Activated CD8-positive, alpha-beta T cell treated with anti-CD3 and anti-CD28 coated beads for 36 hours (primary cell): Measurements from ENCODE around the gene ZCCHC17. TPM values are rescaled to one million over a fixed set of nuclear protein-coding genes. Genes with fewer than 3 reads are reported as not detected.

Experiments used
- ATAC-seq: fragments of 200-7000 bp; cut with Tn5 transposase; one replicate; pipeline ENCODE4 v1.10.0; 2021; ENCODE audit warnings: mild to moderate bottlenecking, moderate library complexity
- CTCF ChIA-PET: fragments of 350-600 bp; sonication (Branson Sonifier 250); formaldehyde crosslinking; loops from one replicate; lab custom pipeline; 2021; ENCODE audit warnings: antibody characterized with exemption; lab: Charles Lee
- POLR2A ChIA-PET: fragments of 350-600 bp; sonication (Branson Sonifier 250); formaldehyde crosslinking; loops from one replicate; lab custom pipeline; 2021; ENCODE audit warnings: antibody characterized with exemption; lab: Charles Lee
- DNase-seq: peaks from one replicate; pipeline ENCODE4 v3.0.0-alpha.2; 2020
- H3K27ac Mint-ChIP-seq: one replicate; pipeline ENCODE4 v1.8.0; 2021; ENCODE audit warnings: mild to moderate bottlenecking, mixed read lengths
- H3K27me3 Mint-ChIP-seq: one replicate; pipeline ENCODE4 v1.8.0; 2021; ENCODE audit warnings: mixed read lengths
- H3K36me3 Mint-ChIP-seq: one replicate; pipeline ENCODE4 v1.8.0; 2021; ENCODE audit warnings: low read depth, mixed read lengths
- H3K4me1 Mint-ChIP-seq: one replicate; pipeline ENCODE4 v1.8.0; 2021; ENCODE audit warnings: low read depth, mixed read lengths
- H3K4me3 Mint-ChIP-seq: one replicate; pipeline ENCODE4 v1.8.0; 2021; ENCODE audit warnings: mild to moderate bottlenecking, moderate library complexity, mixed read lengths
- H3K9me3 Mint-ChIP-seq: one replicate; pipeline ENCODE4 v1.8.0; 2021; ENCODE audit warnings: mixed read lengths
- intact Hi-C: fragments of 100-400 bp; cut with micrococcal nuclease; formaldehyde crosslinking; loops from one replicate; pipeline ENCODE4 v1.10.0; 2022
- total RNA-seq, 2 experiments: library from RNA; stranded (reverse); gene quantifications; one replicate each; pipeline ENCODE4 v1.2.3, GENCODE V29; 2021
- TF ChIP-seq, protein P1 (sequence below): fragments of 200-600 bp; IDR thresholded peaks from one replicate; pipeline ENCODE4 v1.8.0; 2022; ENCODE audit warnings: antibody characterized with exemption, mild to moderate bottlenecking

The ZCCHC17 gene
- total RNA-seq, 2 experiments from 2014 or later: 27.2 to 28.7 TPM

GRCh38 chr1:31362032-31362431 is 65.2 kb downstream of the ZCCHC17 start:
- peaks cover 26% of the 10 kb centered on the region for H3K36me3 Mint-ChIP-seq

GRCh38 chr1:31364561-31365250 is 67.9 kb downstream of the ZCCHC17 start:
- intact Hi-C loops: no loop called here
- H3K9me3 Mint-ChIP-seq: no peaks in the 10 kb centered on the region
- no peak overlapping the region for H3K4me3 Mint-ChIP-seq
- TF ChIP-seq, protein P1, sequence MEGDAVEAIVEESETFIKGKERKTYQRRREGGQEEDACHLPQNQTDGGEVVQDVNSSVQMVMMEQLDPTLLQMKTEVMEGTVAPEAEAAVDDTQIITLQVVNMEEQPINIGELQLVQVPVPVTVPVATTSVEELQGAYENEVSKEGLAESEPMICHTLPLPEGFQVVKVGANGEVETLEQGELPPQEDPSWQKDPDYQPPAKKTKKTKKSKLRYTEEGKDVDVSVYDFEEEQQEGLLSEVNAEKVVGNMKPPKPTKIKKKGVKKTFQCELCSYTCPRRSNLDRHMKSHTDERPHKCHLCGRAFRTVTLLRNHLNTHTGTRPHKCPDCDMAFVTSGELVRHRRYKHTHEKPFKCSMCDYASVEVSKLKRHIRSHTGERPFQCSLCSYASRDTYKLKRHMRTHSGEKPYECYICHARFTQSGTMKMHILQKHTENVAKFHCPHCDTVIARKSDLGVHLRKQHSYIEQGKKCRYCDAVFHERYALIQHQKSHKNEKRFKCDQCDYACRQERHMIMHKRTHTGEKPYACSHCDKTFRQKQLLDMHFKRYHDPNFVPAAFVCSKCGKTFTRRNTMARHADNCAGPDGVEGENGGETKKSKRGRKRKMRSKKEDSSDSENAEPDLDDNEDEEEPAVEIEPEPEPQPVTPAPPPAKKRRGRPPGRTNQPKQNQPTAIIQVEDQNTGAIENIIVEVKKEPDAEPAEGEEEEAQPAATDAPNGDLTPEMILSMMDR: no peak
- ATAC-seq (no peak), DNase-seq (no peak)
- H3K27me3 Mint-ChIP-seq: no peaks in the 10 kb centered on the region
- no peak overlapping the region for H3K27ac Mint-ChIP-seq
- ChIA-PET POLR2A (no interaction called here), CTCF (no interaction called here)
- no peaks in the 10 kb centered on the region for H3K4me1 Mint-ChIP-seq
- peaks cover 18% of the 10 kb centered on the region for H3K36me3 Mint-ChIP-seq

More at GRCh38 chr1:31362032-31362431, 65.2 kb downstream of the ZCCHC17 start:
- Mint-ChIP-seq H3K27ac (no peak overlapping the region), H3K27me3 (no peaks in the 10 kb centered on the region), H3K9me3 (no peaks in the 10 kb centered on the region), H3K4me3 (no peak overlapping the region), H3K4me1 (no peaks in the 10 kb centered on the region)
- CTCF ChIA-PET: no interaction called here
- intact Hi-C loops: no loop called here
- POLR2A ChIA-PET: interaction anchor here (0.7 kb wide), 1 partner anchor 21 kb away, joined by 3 read pairs; no protein-coding TSS in a partner anchor
- DNase-seq (no peak), ATAC-seq (no peak)
- TF ChIP-seq, protein P1: no peak

DNA sequence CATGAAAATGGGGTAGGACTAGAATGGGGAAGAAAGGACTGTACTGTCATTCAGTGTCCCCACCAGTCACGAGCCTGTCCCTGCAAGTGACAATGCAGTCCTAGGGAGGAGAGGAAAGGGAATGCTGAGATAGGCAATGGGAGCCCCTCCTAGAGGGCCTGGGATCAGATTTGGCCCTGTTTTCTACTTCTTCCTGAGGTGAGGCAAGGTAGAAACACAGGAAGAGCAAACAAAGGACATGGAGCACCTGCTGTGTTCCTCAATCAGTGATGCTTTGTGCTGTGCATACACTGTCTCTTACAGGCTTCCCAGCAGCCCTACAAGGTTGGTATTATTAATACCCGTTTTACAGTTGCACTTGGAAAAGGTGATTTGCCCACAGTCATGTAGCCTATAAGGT is 70.0 kb downstream of the ZCCHC17 start:
- TF ChIP-seq, protein P1: no peak
- no peak overlapping the region for H3K27ac Mint-ChIP-seq
- no peak overlapping the region for H3K4me3 Mint-ChIP-seq
- no peak for ATAC-seq
- H3K4me1 Mint-ChIP-seq: no peaks in the 10 kb centered on the region
- ChIA-PET POLR2A (no interaction called here), CTCF (no interaction called here)
- DNase-seq: no peak
- peaks cover 15% of the 10 kb centered on the region for H3K36me3 Mint-ChIP-seq
- intact Hi-C loops: no loop called here
- H3K9me3 Mint-ChIP-seq: no peaks in the 10 kb centered on the region
- H3K27me3 Mint-ChIP-seq: no peaks in the 10 kb centered on the region

DNA sequence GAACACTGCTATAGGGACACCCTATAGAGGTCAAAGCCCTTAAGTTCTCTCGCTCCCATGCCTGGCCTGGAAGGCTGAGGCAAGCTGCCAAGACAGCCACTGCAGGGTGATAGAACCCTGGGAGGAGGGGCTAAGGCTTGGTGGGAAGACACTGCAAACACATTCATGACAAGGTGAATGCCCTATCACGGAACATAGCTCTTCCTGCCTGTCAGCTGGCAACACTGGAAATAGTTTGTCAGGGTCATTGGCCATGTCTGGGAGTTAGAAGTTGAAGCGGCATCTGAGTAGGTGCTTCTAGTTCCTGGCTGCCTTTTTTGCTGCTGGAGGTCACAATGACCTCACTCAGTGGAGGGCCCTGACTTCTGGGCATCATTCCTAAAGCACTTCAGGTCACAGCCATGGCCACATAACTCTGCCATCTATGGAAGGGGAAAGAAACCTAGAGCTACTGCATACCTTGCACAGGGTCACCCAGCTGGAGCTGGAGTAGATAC is 71.8 kb downstream of the ZCCHC17 start:
- peaks cover 6% of the 10 kb centered on the region for H3K4me1 Mint-ChIP-seq
- DNase-seq: no peak
- ChIA-PET POLR2A (no interaction called here), CTCF (interaction anchor here (0.5 kb wide), 1 partner anchor 216 kb away, joined by 4 read pairs; no protein-coding TSS in a partner anchor)
- H3K27me3 Mint-ChIP-seq: no peaks in the 10 kb centered on the region
- H3K4me3 Mint-ChIP-seq: no peak overlapping the region
- intact Hi-C loops: no loop called here
- H3K27ac Mint-ChIP-seq: no peak overlapping the region
- no peak for ATAC-seq
- H3K9me3 Mint-ChIP-seq: no peaks in the 10 kb centered on the region
- TF ChIP-seq, protein P1: no peak
- peaks cover 15% of the 10 kb centered on the region for H3K36me3 Mint-ChIP-seq

GRCh38 chr1:31370021-31370420 is 73.2 kb downstream of the ZCCHC17 start:
- Mint-ChIP-seq H3K27me3 (no peaks in the 10 kb centered on the region), H3K9me3 (no peaks in the 10 kb centered on the region), H3K27ac (no peak overlapping the region), H3K4me1 (peaks cover 9% of the 10 kb centered on the region), H3K36me3 (peaks cover 9% of the 10 kb centered on the region), H3K4me3 (no peak overlapping the region)
- DNase-seq (no peak), ATAC-seq (no peak)
- POLR2A ChIA-PET: no interaction called here
- CTCF ChIA-PET: interaction anchor here (1.0 to 4.7 kb wide), 2 partner anchors 25 to 179 kb away, joined by 4 to 33 read pairs; no protein-coding TSS in a partner anchor
- TF ChIP-seq, protein P1: no peak
- intact Hi-C loops: no loop called here
